Caco-2 (cell line): ENCODE measurements around the gene PTPRN2. TPM values are rescaled to one million over a fixed set of nuclear protein-coding genes. Genes with fewer than 3 reads are reported as not detected.

Source experiments
- BruUV-seq: library from RNA; stranded (reverse); fragments of 400-500 nt; replicated peaks from 2 replicates; lab custom pipeline; 2021; lab: Mats Ljungman, UMichigan
- CTCF ChIA-PET: fragments of 300-600 bp; sonication (Branson Sonifier 250); formaldehyde crosslinking; loops from one replicate; lab custom pipeline; 2022; ENCODE audit warnings: antibody characterized with exemption; lab: Charles Lee
- POLR2A ChIA-PET: fragments of 300-600 bp; sonication (Branson Sonifier 250); formaldehyde crosslinking; loops from one replicate; lab custom pipeline; 2022; ENCODE audit warnings: antibody characterized with exemption; lab: Charles Lee
- DNase-seq, 2 experiments: peaks; one replicate each; pipeline versions ENCODE4 v3.0.0 to v3.0.0-alpha.2; 2020 to 2022
- H3K27me3 ChIP-seq: replicated peaks from 2 replicates; pipeline ENCODE4 v1.6.0; 2011; ENCODE audit warnings: low read length; ENCODE audit not compliant: control insufficient read depth, insufficient read depth
- H3K36me3 ChIP-seq: 2 replicates; pipeline ENCODE4 v1.5.1; 2011; ENCODE audit warnings: low read length; ENCODE audit not compliant: control insufficient read depth, insufficient read depth
- H3K4me1 ChIP-seq: fragments of 250-450 bp; sonication (Bioruptor Pico); 2 replicates; pipeline ENCODE4 v1.5.1; 2020; ENCODE audit warnings: mild to moderate bottlenecking
- H3K4me3 ChIP-seq: 2 replicates; pipeline ENCODE4 v1.5.1; 2011; ENCODE audit warnings: low read depth, mild to moderate bottlenecking, control low read depth, low read length
- H3K9me3 ChIP-seq: fragments of 250-450 bp; sonication (Bioruptor Pico); 2 replicates; pipeline ENCODE4 v1.5.1; 2020; ENCODE audit warnings: mild to moderate bottlenecking, moderate library complexity
- H3K27ac Mint-ChIP-seq: one replicate; pipeline ENCODE4 v1.8.0; 2022; ENCODE audit warnings: mixed read lengths; ENCODE audit not compliant: unreplicated experiment
- H3K27me3 Mint-ChIP-seq: one replicate; pipeline ENCODE4 v1.8.0; 2022; ENCODE audit warnings: mixed read lengths; ENCODE audit not compliant: insufficient read depth, unreplicated experiment
- H3K36me3 Mint-ChIP-seq: one replicate; pipeline ENCODE4 v1.8.0; 2022; ENCODE audit warnings: mild to moderate bottlenecking, mixed read lengths; ENCODE audit not compliant: insufficient read depth, unreplicated experiment
- H3K4me1 Mint-ChIP-seq: one replicate; pipeline ENCODE4 v1.8.0; 2022; ENCODE audit warnings: low read depth, mixed read lengths; ENCODE audit not compliant: unreplicated experiment
- H3K4me3 Mint-ChIP-seq: one replicate; pipeline ENCODE4 v1.8.0; 2022; ENCODE audit warnings: mild to moderate bottlenecking, moderate library complexity, mixed read lengths; ENCODE audit not compliant: unreplicated experiment
- H3K9me3 Mint-ChIP-seq: one replicate; pipeline ENCODE4 v1.8.0; 2022; ENCODE audit warnings: mixed read lengths; ENCODE audit not compliant: unreplicated experiment
- intact Hi-C: fragments of 100-400 bp; cut with micrococcal nuclease; formaldehyde crosslinking; loops from one replicate; pipeline ENCODE4 v1.10.0; 2022; ENCODE audit not compliant: unreplicated experiment
- total RNA-seq: library from RNA; stranded (reverse); gene quantifications from 2 replicates; pipeline ENCODE4 v1.2.3, GENCODE V29; 2022
- TF ChIP-seq, protein P1 (sequence below), 2 experiments: fragments of 200-600 bp in 1 of 2; IDR thresholded peaks; 1 replicate in 1 of 2; 2 replicates in 1 of 2; pipeline versions ENCODE4 v1.5.1 to v1.8.0; 2011 to 2022; ENCODE audit warnings: antibody characterized with exemption in 1 of 2, control low read depth in 1 of 2, inconsistent platforms in 1 of 2, low read depth in 1 of 2, low read length in 1 of 2, mild to moderate bottlenecking in 1 of 2, moderate library complexity in 1 of 2; ENCODE audit not compliant: insufficient read depth in 1 of 2, severe bottlenecking in 1 of 2, unreplicated experiment in 1 of 2

The PTPRN2 gene
- total RNA-seq, 1 experiment from 2014 or later: 1.4 TPM

DNA sequence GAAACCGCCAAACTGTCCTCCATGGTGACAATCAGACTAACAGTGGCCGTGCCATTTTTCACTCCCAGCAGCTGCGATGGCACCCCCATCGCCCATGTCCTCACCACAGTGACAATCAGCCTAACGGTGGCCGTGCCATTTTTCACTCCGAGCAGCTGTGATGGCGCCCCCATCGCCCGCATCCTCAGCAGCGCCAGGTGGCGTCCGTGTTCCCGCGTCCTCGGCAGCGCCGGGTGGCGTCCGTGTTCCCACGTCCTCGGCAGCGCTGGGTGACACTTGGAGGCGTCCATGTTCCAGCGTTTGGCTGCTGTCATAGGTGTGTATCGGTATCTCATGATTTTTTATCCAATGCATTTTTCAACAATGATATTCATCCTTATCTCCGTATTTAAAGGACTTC is 267.3 kb downstream of the PTPRN2 start:
- H3K27me3 Mint-ChIP-seq: no peaks in the 10 kb centered on the region
- H3K4me1 Mint-ChIP-seq: no peaks in the 10 kb centered on the region
- no peaks in the 10 kb centered on the region for H3K36me3 ChIP-seq
- no peaks in the 10 kb centered on the region for H3K36me3 Mint-ChIP-seq
- CTCF ChIA-PET: no interaction called here
- BruUV-seq: no TSS peak
- H3K4me1 ChIP-seq: no peaks in the 10 kb centered on the region
- no peaks in the 10 kb centered on the region for H3K27me3 ChIP-seq
- POLR2A ChIA-PET: no interaction called here
- H3K9me3 ChIP-seq: peaks cover 3% of the 10 kb centered on the region; the same call in 1 of the 2 replicates
- no peak overlapping the region for H3K4me3 ChIP-seq
- no peak overlapping the region for H3K4me3 Mint-ChIP-seq
- no peak overlapping the region for H3K27ac Mint-ChIP-seq
- TF ChIP-seq, protein P1, sequence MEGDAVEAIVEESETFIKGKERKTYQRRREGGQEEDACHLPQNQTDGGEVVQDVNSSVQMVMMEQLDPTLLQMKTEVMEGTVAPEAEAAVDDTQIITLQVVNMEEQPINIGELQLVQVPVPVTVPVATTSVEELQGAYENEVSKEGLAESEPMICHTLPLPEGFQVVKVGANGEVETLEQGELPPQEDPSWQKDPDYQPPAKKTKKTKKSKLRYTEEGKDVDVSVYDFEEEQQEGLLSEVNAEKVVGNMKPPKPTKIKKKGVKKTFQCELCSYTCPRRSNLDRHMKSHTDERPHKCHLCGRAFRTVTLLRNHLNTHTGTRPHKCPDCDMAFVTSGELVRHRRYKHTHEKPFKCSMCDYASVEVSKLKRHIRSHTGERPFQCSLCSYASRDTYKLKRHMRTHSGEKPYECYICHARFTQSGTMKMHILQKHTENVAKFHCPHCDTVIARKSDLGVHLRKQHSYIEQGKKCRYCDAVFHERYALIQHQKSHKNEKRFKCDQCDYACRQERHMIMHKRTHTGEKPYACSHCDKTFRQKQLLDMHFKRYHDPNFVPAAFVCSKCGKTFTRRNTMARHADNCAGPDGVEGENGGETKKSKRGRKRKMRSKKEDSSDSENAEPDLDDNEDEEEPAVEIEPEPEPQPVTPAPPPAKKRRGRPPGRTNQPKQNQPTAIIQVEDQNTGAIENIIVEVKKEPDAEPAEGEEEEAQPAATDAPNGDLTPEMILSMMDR (IDR thresholded peaks at IDR 0.05; ENCODE audit: insufficient read depth in 1 of 2, low read depth in 1 of 2, low read length in 1 of 2, severe bottlenecking in 1 of 2, unreplicated experiment in 1 of 2): no peak
- peaks cover 37% of the 10 kb centered on the region for H3K9me3 Mint-ChIP-seq
- no peak for DNase-seq
- intact Hi-C loops: no loop called here

DNA sequence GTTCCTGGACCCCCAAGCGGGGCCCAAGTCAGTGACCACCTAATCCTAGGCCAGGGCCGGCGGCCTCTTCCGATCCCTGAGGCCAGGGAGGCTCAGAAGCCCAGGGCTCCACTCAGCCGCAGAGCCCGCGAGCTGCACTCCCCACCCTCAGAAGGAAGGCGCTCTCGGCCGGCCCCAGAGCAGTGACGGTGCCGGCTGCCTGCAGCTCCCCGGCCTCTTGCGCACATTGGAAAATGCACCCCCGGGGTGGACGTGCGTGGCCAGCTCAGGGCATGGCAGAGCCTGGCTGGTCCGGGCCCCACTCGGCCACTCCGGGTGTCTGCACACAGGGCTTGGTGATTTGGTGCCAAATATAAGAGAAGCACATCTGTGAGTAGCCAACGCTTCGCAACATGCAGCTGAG is 269.1 kb downstream of the PTPRN2 start:
- H3K36me3 ChIP-seq: no peaks in the 10 kb centered on the region
- intact Hi-C loops: no loop called here
- H3K4me1 ChIP-seq: no peaks in the 10 kb centered on the region
- H3K4me1 Mint-ChIP-seq: no peaks in the 10 kb centered on the region
- ChIA-PET POLR2A (no interaction called here), CTCF (no interaction called here)
- DNase-seq: no peak
- H3K9me3 Mint-ChIP-seq: peaks cover 30% of the 10 kb centered on the region
- no peak overlapping the region for H3K27ac Mint-ChIP-seq
- no peaks in the 10 kb centered on the region for H3K27me3 Mint-ChIP-seq
- TF ChIP-seq, protein P1 (IDR thresholded peaks at IDR 0.05; ENCODE audit: insufficient read depth in 1 of 2, low read depth in 1 of 2, low read length in 1 of 2, severe bottlenecking in 1 of 2, unreplicated experiment in 1 of 2): no peak
- BruUV-seq: no TSS peak
- H3K36me3 Mint-ChIP-seq: no peaks in the 10 kb centered on the region
- no peaks in the 10 kb centered on the region for H3K27me3 ChIP-seq
- H3K4me3 ChIP-seq: no peak overlapping the region
- H3K4me3 Mint-ChIP-seq: no peak overlapping the region
- peaks cover 5% of the 10 kb centered on the region for H3K9me3 ChIP-seq

DNA sequence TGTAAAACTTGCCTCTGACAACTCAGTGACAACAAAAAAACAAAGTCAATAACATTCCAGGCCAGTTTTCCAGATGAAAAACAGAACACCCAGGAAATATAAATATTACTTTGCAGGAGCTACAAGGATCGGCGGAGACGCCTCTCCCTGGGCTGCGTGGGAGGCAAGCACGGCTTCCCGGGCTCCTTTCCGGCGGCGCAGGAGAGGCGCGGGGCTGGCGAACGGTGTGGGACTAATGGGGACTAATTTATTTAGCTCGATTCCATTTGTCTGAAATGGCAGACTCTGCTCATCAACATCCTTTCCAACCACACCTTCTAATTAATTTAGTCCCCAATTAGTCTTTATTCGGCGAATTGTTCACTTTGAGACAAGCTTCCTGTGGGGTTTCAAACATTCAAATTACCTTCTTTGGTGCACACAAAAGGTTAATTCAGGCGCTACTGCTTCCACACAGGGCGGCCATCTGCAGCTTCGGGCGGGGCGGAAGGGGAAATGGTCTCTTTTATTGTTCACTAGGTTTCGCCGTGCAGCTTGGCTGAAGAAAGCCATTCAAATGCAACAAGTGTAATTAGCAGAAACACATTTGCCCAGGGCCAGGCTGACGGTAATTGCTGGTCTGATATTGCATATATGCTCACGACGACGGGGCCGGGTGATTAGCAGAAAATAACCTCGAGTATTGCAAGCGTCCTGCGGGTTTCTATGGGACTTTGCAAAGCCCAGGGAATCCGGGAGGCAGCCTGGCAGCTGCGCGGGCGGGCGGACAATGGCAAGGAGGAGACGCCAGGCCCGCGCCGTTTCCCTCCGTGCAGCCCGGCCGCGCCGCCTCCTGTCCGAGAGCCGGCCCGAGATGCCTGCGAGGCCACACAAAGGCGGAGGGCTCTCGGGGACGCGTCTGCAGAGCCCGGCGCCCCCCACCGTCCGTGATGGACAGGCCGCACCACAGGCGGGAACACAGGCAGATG is 270.1 kb downstream of the PTPRN2 start:
- no peaks in the 10 kb centered on the region for H3K27me3 Mint-ChIP-seq
- ChIA-PET CTCF (no interaction called here), POLR2A (no interaction called here)
- no peaks in the 10 kb centered on the region for H3K36me3 ChIP-seq
- no peak overlapping the region for H3K4me3 ChIP-seq
- no peaks in the 10 kb centered on the region for H3K36me3 Mint-ChIP-seq
- intact Hi-C loops: no loop called here
- peaks cover 31% of the 10 kb centered on the region for H3K9me3 Mint-ChIP-seq
- peaks cover 14% of the 10 kb centered on the region for H3K9me3 ChIP-seq
- TF ChIP-seq, protein P1 (IDR thresholded peaks at IDR 0.05; ENCODE audit: insufficient read depth in 1 of 2, low read depth in 1 of 2, low read length in 1 of 2, severe bottlenecking in 1 of 2, unreplicated experiment in 1 of 2): no peak
- no peak overlapping the region for H3K4me3 Mint-ChIP-seq
- no peak for DNase-seq
- H3K27ac Mint-ChIP-seq: no peak overlapping the region
- BruUV-seq: no TSS peak
- H3K4me1 Mint-ChIP-seq: no peaks in the 10 kb centered on the region
- H3K4me1 ChIP-seq: no peaks in the 10 kb centered on the region
- H3K27me3 ChIP-seq: no peaks in the 10 kb centered on the region
